Medulla oblongata (tissue), 1 donor: ENCODE results near the gene COIL.

Experiments used
- DNase-seq: peaks from one replicate; pipeline ENCODE4 v3.0.0-alpha.2; 2015; ENCODE audit errors: extremely low spot score

The COIL gene

GRCh38 chr17:56909742-56910508 is 50.9 kb downstream of the COIL start:
- peak; percentile 19 for DNase-seq

GRCh38 chr17:56908001-56908542 is 52.8 kb downstream of the COIL start:
- DNase-seq, result peak; percentile 52

DNA sequence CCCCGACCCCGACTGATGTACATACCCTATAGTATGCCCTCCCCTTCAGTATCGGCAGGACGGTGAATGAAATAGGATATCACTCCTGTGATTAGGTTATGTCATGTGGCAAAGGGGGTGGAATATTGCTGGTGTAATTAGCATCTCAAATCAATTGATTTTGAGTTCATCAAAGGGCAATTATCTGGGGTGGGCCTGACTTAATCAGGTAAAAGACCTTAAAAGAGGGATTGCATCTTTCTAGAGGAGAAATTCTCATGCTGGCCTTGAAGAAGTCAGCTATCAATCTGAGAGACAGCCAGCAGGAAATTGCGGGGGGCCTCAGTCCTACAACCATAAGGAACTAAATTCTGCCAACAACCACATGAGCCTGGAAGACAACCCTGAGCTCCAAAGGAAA is 57.3 kb downstream of the COIL start:
- no peak for DNase-seq

DNA sequence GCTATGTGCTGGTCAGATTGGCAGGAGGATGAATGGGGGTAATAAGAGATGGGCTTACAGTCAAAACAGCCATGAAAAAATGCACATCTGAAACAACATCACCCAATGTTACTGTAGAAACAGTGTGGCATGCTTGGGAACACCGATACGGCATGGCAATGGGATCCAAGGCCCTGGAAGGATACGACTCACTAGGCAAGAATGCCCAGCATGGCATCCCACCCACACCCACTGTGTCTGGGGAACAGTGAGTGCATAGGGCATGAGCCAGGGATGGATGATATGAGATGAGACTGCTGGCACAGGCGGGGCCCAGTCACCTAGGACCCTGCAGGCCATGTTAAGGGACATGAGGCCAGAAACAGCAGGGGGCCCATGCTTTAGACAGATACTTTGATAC is 58.5 kb downstream of the COIL start:
- DNase-seq, result no peak

DNA sequence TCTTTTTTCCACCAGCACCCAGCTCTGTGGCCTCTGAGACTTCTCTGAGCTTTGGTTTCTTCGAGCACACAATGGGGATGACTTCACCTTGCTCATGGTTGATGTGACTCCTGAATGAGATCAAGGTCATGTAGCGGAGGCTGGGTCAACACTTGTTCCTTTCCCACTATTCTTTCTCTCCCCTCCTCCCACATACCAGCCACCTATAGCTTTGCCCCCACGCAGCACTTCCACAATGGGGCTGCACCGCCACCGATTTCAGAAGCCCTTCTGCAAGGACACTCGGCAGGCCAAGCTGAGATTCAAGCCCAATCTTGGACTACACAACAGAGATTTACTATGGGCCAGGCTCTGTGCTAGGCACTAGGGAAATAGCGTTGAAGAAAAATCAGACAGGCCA is 61.4 kb downstream of the COIL start:
- no peak for DNase-seq

DNA sequence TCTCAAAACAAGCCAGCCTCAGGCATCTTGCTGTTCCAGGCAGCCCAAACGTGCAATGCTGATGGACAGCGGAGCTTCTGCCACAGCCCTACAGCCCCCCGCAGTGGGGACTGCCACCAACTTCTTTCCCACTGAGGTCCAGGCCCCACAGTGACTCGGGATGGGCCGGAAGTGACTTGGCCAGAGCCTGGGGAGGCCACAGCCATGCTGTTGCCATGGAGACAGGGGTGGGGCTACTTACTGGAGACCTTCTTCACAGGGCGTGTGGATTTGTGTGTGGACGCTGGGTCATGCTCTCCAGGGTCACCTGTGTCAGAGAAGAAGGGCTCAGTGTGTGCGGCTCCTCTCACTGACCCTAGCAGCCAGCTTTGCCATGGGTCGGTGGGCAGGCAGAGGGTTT is 62.0 kb downstream of the COIL start:
- no peak for DNase-seq

- no peak for DNase-seq
Measured at GRCh38 chr17:56897646-56898424, 63.0 kb downstream of the COIL start.

- DNase-seq, result no peak
Measured at GRCh38 chr17:56896968-56897359, 63.9 kb downstream of the COIL start.

DNA sequence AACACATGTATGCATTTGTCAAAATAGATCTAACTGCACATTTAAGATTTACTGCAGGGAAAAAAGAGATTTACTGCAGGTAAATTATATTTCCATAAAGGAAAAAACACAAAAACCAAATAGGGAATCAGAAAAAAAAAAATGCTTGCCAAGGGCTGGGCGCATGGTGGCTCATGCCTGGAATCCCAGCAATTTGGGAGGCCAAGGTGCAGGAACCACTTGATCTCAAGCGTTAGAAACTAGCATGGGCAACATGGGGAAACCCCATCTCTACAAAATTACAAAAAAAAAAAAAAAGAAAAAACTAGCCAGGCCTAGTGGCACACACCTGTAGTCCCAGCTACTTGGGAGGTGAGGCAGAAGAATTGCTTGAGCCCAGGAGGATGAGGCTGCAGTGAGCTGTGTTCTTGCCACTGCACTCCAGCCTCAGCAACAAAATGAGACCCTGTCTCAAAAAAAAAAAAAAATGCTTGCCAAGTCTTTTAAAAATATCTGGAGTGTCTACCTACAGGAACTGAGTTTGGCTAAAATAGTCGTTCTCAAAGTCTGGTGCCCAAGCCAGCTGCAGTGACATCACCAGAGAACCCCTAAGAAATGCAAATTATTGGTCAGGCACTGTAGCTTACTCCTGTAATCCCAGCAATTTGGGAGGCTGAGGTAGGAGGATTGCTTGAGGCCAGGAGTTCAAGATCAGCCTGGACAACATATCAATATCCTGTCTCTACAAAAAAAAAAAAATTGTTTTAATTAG is 64.5 kb downstream of the COIL start:
- no peak for DNase-seq

- no peak for DNase-seq
Measured at GRCh38 chr17:56894859-56895455, 65.9 kb downstream of the COIL start.

DNA sequence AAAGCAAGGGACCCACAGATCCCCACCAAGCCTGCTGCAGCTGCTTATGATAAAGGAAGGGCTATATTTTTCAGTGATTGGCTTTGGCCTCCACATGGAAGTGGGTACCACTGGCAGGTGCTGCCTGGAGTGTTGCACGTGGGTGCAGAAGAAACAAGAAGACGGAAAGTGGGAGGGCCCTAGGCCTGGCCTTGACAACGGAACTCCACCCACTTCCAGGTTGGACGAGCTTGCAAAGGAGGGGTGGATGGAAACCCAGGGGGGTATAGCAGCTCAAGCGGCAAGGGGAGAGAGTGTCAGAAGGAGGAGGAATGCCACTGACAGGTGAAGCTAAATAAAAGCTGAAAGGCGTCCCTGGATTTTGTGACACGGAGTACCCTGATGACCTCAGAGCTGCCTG is 67.3 kb downstream of the COIL start:
- DNase-seq, result no peak

- DNase-seq, result no peak
Measured at GRCh38 chr17:56892333-56892732, 68.5 kb downstream of the COIL start.

GRCh38 chr17:56891751-56892150 is 69.1 kb downstream of the COIL start:
- no peak for DNase-seq

DNA sequence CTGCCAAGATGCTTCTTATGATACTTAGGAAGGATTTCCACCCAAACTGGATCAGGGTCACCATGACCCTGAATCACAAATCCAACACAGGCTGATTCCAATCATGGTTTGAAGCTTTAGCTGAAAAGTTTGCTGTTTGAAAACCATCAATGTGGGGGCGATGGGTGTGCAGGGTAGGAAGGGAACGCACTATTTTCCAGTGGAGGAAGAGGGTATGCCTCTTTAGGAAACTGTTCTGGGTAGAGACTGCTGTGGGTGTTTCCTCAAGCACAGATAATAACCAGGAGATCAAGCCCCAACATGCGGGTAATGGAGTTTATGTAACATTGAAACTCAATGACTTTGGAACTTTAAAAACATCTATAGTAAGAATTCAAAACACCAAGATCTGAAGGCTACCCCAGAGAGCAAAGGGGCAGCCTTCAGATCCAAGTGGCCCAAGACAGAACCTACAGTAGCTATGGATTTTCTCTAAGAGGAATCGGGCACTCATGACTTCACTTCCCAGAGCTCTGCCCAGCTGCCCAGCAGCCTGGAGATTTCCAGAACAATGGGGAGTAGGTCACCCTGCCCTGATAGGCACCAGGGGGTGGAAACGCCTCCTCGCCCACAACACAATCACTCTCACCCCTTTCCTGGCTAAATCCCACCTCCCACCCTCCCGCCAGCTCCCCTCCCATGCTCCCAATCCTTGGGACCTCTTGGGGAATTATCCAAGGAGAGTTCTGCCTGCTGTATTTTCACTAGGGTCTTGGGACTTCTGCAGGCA is 69.8 kb downstream of the COIL start:
- DNase-seq, result no peak

DNA sequence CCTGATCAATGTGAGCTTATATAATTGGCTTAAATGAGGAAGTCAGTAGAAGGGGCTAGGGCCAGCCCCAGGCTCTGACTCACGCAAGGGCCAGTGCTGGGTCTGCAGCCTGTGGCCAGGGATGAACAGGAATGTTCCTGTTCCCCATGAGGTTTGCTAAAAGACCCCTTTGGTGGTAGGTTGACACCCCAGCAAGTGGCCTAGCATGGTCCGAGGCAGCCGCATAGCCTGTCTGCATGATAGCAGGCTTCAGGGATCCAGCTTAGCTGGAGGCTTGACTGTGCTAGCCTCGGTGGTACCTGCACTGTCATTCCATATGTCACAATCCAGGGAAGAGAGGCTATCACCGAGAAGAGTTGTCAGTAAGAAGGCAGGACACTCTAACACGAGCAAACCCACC is 70.5 kb downstream of the COIL start:
- no peak for DNase-seq
